K562 (cell line): ENCODE measurements around the gene RASSF1. TPM values are rescaled to one million over a fixed set of nuclear protein-coding genes. Genes with fewer than 3 reads are reported as not detected.

Experiments used
- ARID4B ChIP-seq: sonication (generic); formaldehyde crosslinking; IDR thresholded peaks from 2 replicates; pipeline ENCODE4 v1.8.0; 2022; ENCODE audit warnings: mild to moderate bottlenecking, missing genetic modification reagents
- ATF1 ChIP-seq, 2 experiments: fragments of 450-650 bp in 1 of 2; IDR thresholded peaks; 2 replicates each; pipeline ENCODE4 v1.6.1; 2016; ENCODE audit warnings: missing compliant biosample characterization in 1 of 2, missing genetic modification characterization in 1 of 2
- CXXC5 ChIP-seq: fragments of 250-450 bp; sonication (Bioruptor Pico); IDR thresholded peaks from 2 replicates; pipeline ENCODE4 v1.8.0; 2022; ENCODE audit warnings: inconsistent platforms, mild to moderate bottlenecking, moderate library complexity
- E2F6 ChIP-seq, 2 experiments: IDR thresholded peaks; 2 replicates each; pipeline ENCODE4 v1.6.1; 2011; ENCODE audit warnings: borderline replicate concordance in 1 of 2, control low read depth in 1 of 2, low read depth in 1 of 2, low read length in 1 of 2, mild to moderate bottlenecking in 1 of 2, mixed read lengths in 1 of 2, moderate library complexity in 1 of 2; ENCODE audit not compliant: insufficient read depth in 1 of 2, insufficient read length in 1 of 2, poor library complexity in 1 of 2, severe bottlenecking in 1 of 2; ENCODE audit errors: extremely low read depth in 1 of 2
- ETV5 ChIP-seq: sonication (generic); formaldehyde crosslinking; IDR thresholded peaks from 2 replicates; pipeline ENCODE4 v1.4.0; 2020; ENCODE audit warnings: low read depth, mild to moderate bottlenecking, missing genetic modification reagents
- KLF13 ChIP-seq: fragments of 450-650 bp; IDR thresholded peaks from 2 replicates; pipeline ENCODE4 v1.6.1; 2016; ENCODE audit warnings: missing genetic modification characterization, low read depth, mild to moderate bottlenecking, missing compliant biosample characterization, moderate library complexity, borderline replicate concordance
- MAZ ChIP-seq, 2 experiments: fragments of 450-650 bp in 1 of 2; sonication (generic) in 1 of 2; formaldehyde crosslinking; IDR thresholded peaks in 1 of 2; conservative IDR thresholded peaks in 1 of 2; 2 replicates each; pipeline versions ENCODE4 v1.4.0 to v1.5.0; 2020; ENCODE audit warnings: mild to moderate bottlenecking in 1 of 2, missing genetic modification reagents in 1 of 2
- MNT ChIP-seq, 2 experiments: fragments of 450-650 bp; conservative IDR thresholded peaks; 2 replicates each; pipeline ENCODE4 v1.6.1; 2017; ENCODE audit warnings: mild to moderate bottlenecking in 2 of 2, moderate library complexity in 2 of 2
- NONO ChIP-seq, 2 experiments: fragments of 200-400 bp in 1 of 2; fragments of 450-650 bp in 1 of 2; formaldehyde crosslinking in 1 of 2; IDR thresholded peaks; 2 replicates each; pipeline ENCODE4 v1.6.1; 2017; ENCODE audit warnings: low read depth in 2 of 2, mild to moderate bottlenecking in 2 of 2, moderate library complexity in 2 of 2, low read length in 1 of 2
- RBBP5 ChIP-seq: fragments of 200-600 bp; sonication (generic); IDR thresholded peaks from 2 replicates; pipeline ENCODE4 v1.6.1; 2012; ENCODE audit warnings: borderline replicate concordance, mild to moderate bottlenecking, low read length, control low read depth, inconsistent platforms; ENCODE audit not compliant: insufficient read depth, poor library complexity, severe bottlenecking
- RBFOX2 ChIP-seq: fragments of 200-400 bp; formaldehyde crosslinking; IDR thresholded peaks from 2 replicates; pipeline ENCODE4 v1.6.1; 2017; ENCODE audit warnings: low read depth, mild to moderate bottlenecking, low read length, moderate library complexity
- TAF1 ChIP-seq: IDR thresholded peaks from 2 replicates; pipeline ENCODE4 v1.6.1; 2011; ENCODE audit warnings: mild to moderate bottlenecking, low read length, moderate library complexity; ENCODE audit not compliant: insufficient read depth, control insufficient read depth, severe bottlenecking; ENCODE audit errors: extremely low read depth
- USF1 ChIP-seq: sonication (generic); formaldehyde crosslinking; IDR thresholded peaks from 2 replicates; pipeline ENCODE4 v1.9.0; 2022; ENCODE audit warnings: mild to moderate bottlenecking, missing genetic modification reagents
- USF2 ChIP-seq: sonication (generic); formaldehyde crosslinking; IDR thresholded peaks from 2 replicates; pipeline ENCODE4 v1.5.0; 2020; ENCODE audit warnings: missing genetic modification reagents
- ZFP36 ChIP-seq: fragments of 150-350 bp; IDR thresholded peaks from 2 replicates; pipeline ENCODE4 v1.6.1; 2018; ENCODE audit warnings: low read length, low read depth; ENCODE audit not compliant: partially characterized antibody
- polyA plus RNA-seq, 8 experiments: library from polyadenylated mRNA; depleted of rRNA in 4 of 8; stranded (reverse) in 5 of 8; unstranded in 3 of 8; fragments of >200 nt; fragmentation: Nextera tagmentation in 2 of 8; fragmentation: Illumina TruSeq in 1 of 8; extraction: Ambion mirVana in 2 of 8; extraction: Trizol in 1 of 8; gene quantifications; 2 replicates each; pipeline versions ENCODE4 v1.2.1 to v1.2.3, GENCODE V29; 2011 to 2014; ENCODE audit warnings: inconsistent platforms in 1 of 8, missing spikeins in 1 of 8
- total RNA-seq, 7 experiments: library from RNA; depleted of rRNA in 6 of 7; stranded (reverse); fragments of >200 nt in 6 of 7; fragmentation: Illumina TruSeq in 2 of 7; extraction: Trizol in 2 of 7; gene quantifications; 2 replicates each; pipeline versions ENCODE4 v1.2.1 to v1.2.3, GENCODE V29; 2011 to 2021; ENCODE audit warnings: low replicate concordance in 1 of 7

The RASSF1 gene
- total and polyA plus RNA-seq, 9 of the 15 experiments (the other 6 are each of a cell fraction or from before 2014, with no cell fraction given): 3.6 to 57.1 (median 24.6) TPM

GRCh38 chr3:50320853-50321335, 19.7 kb downstream of the RASSF1 start (continued):
- peak; percentile 80 to 91; a peak in 3 of 4 replicates for TF ChIP-seq MAZ (CRISPR knock-in tag; conservative IDR thresholded peaks at IDR 0.05 in 1 of 2, IDR thresholded peaks at IDR 0.05 in 1 of 2)
- no peak for TF ChIP-seq ZFP36
- TF ChIP-seq E2F6 (IDR thresholded peaks at IDR 0.05; ENCODE audit: borderline replicate concordance in 1 of 2, extremely low read depth in 1 of 2, insufficient read depth in 1 of 2, insufficient read length in 1 of 2, low read depth in 1 of 2, low read length in 1 of 2, poor library complexity in 1 of 2, severe bottlenecking in 1 of 2): peak in 1 of 2 experiments; percentile 56
- TF ChIP-seq MNT (conservative IDR thresholded peaks at IDR 0.05): peak; percentile 83 to 93
- TF ChIP-seq CXXC5 (CRISPR knock-in tag): peak; percentile 84; the same call in 1 of the 2 replicates
- TF ChIP-seq KLF13 (tag): peak; percentile 86
- peak; percentile 70 for TF ChIP-seq RBBP5
- no peak for TF ChIP-seq ATF1 (CRISPR knock-in tag; IDR thresholded peaks at IDR 0.05)
- TF ChIP-seq ATF1 (tag; IDR thresholded peaks at IDR 0.05): peak; percentile 24; the same call in 1 of the 2 replicates
- TF ChIP-seq TAF1: peak; percentile 54
- TF ChIP-seq RBFOX2: 0 out of 2 replicates have a peak, but pooled peaks have one; percentile 63
- 0 out of 2 replicates have a peak, but pooled peaks have one; percentile 8 for TF ChIP-seq ETV5 (CRISPR knock-in tag)
- peak; percentile 76; the same call in 1 of the 2 replicates for TF ChIP-seq ARID4B (CRISPR knock-in tag)
- peak; percentile 68 for TF ChIP-seq USF2 (CRISPR knock-in tag)
- peak; percentile 59; the same call in 1 of the 2 replicates for TF ChIP-seq USF1 (CRISPR knock-in tag)
- TF ChIP-seq NONO (IDR thresholded peaks at IDR 0.05; ENCODE audit: low read depth in 2 of 2, low read length in 1 of 2): no peak; a peak in 1 of 4 replicates
